Hepatocyte (in vitro differentiated cells): Measurements from ENCODE around the gene RANBP3. TPM values are rescaled to one million over a fixed set of nuclear protein-coding genes. Genes with fewer than 3 reads are reported as not detected.

Experiments
- DNase-seq: peaks from one replicate; pipeline ENCODE4 v3.0.0-alpha.2; 2016; ENCODE audit warnings: low spot score
- H2AFZ ChIP-seq: fragments of 200-600 bp; sonication (generic); 2 replicates; pipeline ENCODE4 v1.6.0; 2016; ENCODE audit warnings: antibody characterized with exemption, mild to moderate bottlenecking
- H3K27ac ChIP-seq: fragments of 200-600 bp; sonication (generic); 2 replicates; pipeline ENCODE4 v1.5.1; 2016; ENCODE audit warnings: mild to moderate bottlenecking
- H3K27me3 ChIP-seq: fragments of 200-600 bp; sonication (generic); 2 replicates; pipeline ENCODE4 v1.6.1; 2016
- H3K36me3 ChIP-seq: fragments of 200-600 bp; sonication (generic); replicated peaks from 2 replicates; pipeline ENCODE4 v1.5.1; 2016; ENCODE audit warnings: low read depth; ENCODE audit not compliant: insufficient read depth
- H3K4me1 ChIP-seq: fragments of 200-600 bp; sonication (generic); 2 replicates; pipeline ENCODE4 v1.5.1; 2016; ENCODE audit warnings: mild to moderate bottlenecking, moderate library complexity; ENCODE audit not compliant: insufficient read depth
- H3K4me2 ChIP-seq: fragments of 200-600 bp; sonication (generic); 2 replicates; pipeline ENCODE4 v1.6.0; 2016
- H3K4me3 ChIP-seq: fragments of 200-600 bp; sonication (generic); 2 replicates; pipeline ENCODE4 v1.5.1; 2016; ENCODE audit warnings: mild to moderate bottlenecking
- H3K79me2 ChIP-seq: fragments of 200-600 bp; sonication (generic); 2 replicates; pipeline ENCODE4 v1.6.0; 2017; ENCODE audit warnings: mild to moderate bottlenecking
- H3K9me2 ChIP-seq: fragments of 200-600 bp; sonication (generic); replicated peaks from 2 replicates; pipeline ENCODE4 v1.6.0; 2017; ENCODE audit warnings: mild to moderate bottlenecking; ENCODE audit not compliant: insufficient read depth
- H3K9me3 ChIP-seq: fragments of 200-600 bp; sonication (generic); 2 replicates; pipeline ENCODE4 v1.5.1; 2016; ENCODE audit warnings: low read depth, mild to moderate bottlenecking
- H4K20me1 ChIP-seq: fragments of 200-600 bp; sonication (generic); 2 replicates; pipeline ENCODE4 v1.6.0; 2016; ENCODE audit warnings: mild to moderate bottlenecking; ENCODE audit not compliant: insufficient read depth, poor library complexity, severe bottlenecking
- EZH2 ChIP-seq: fragments of 200-600 bp; sonication (generic); IDR thresholded peaks from 2 replicates; pipeline ENCODE4 v1.6.1; 2016; ENCODE audit warnings: antibody characterized with exemption, mild to moderate bottlenecking, borderline replicate concordance
- EZH2phosphoT487 ChIP-seq: fragments of 200-600 bp; sonication (generic); IDR thresholded peaks from one replicate; pipeline ENCODE4 v1.6.1; 2018; ENCODE audit warnings: antibody characterized with exemption, mild to moderate bottlenecking, low read depth, moderate library complexity; ENCODE audit not compliant: unreplicated experiment, severe bottlenecking
- WGBS: methylation state at CpG from one replicate; pipeline ENCODE4 v1.1.6; 2016; ENCODE audit warnings: low lambda C conversion rate; ENCODE audit errors: missing lambda C conversion rate; 5-methylcytosine and 5-hydroxymethylcytosine counted together
- polyA plus RNA-seq: library from polyadenylated mRNA; unstranded; fragments of >200 nt; fragmentation: Nextera tagmentation; extraction: Ambion mirVana; gene quantifications from 2 replicates; pipeline ENCODE4 v1.2.1, GENCODE V29; 2016
- total RNA-seq: library from RNA; depleted of rRNA; stranded (reverse); fragments of >200 nt; gene quantifications from 2 replicates; pipeline ENCODE4 v1.2.3, GENCODE V29; 2014
- TF ChIP-seq, protein P1 (sequence below): fragments of 200-600 bp; sonication (generic); IDR thresholded peaks from 2 replicates; pipeline ENCODE4 v1.5.1; 2016; ENCODE audit warnings: antibody characterized with exemption, mild to moderate bottlenecking; ENCODE audit not compliant: poor library complexity

The RANBP3 gene
- total and polyA plus RNA-seq, 2 experiments from 2014 or later: 10.4 to 51.0 TPM

GRCh38 chr19:5948752-5949564, 29.0 kb downstream of the RANBP3 start:
- 68% methylated on average over 13 of the region's 13 CpGs for WGBS
- peaks cover 100% of the 10 kb centered on the region for H3K79me2 ChIP-seq
- H2AFZ ChIP-seq: no peak overlapping the region
- H3K9me3 ChIP-seq: no peaks in the 10 kb centered on the region
- H4K20me1 ChIP-seq: peaks cover 64% of the 10 kb centered on the region
- H3K36me3 ChIP-seq: no peaks in the 10 kb centered on the region
- H3K27me3 ChIP-seq: no peaks in the 10 kb centered on the region
- no peak for TF ChIP-seq EZH2
- no peak overlapping the region for H3K4me2 ChIP-seq
- peak overlapping the region; percentile 86 for H3K27ac ChIP-seq
- H3K4me3 ChIP-seq: no peak overlapping the region
- no peaks in the 10 kb centered on the region for H3K9me2 ChIP-seq
- H3K4me1 ChIP-seq: peaks cover 60% of the 10 kb centered on the region
- DNase-seq: no peak

GRCh38 chr19:5947435-5947834, 30.5 kb downstream of the RANBP3 start:
- H3K36me3 ChIP-seq: no peaks in the 10 kb centered on the region
- no peaks in the 10 kb centered on the region for H3K27me3 ChIP-seq
- H3K79me2 ChIP-seq: peaks cover 97% of the 10 kb centered on the region
- WGBS: 80% methylated on average over 13 of the region's 13 CpGs
- H3K27ac ChIP-seq: peak overlapping the region; percentile 86
- no peak overlapping the region for H2AFZ ChIP-seq
- no peaks in the 10 kb centered on the region for H3K9me2 ChIP-seq
- H3K4me1 ChIP-seq: peaks cover 58% of the 10 kb centered on the region
- TF ChIP-seq, protein P1, sequence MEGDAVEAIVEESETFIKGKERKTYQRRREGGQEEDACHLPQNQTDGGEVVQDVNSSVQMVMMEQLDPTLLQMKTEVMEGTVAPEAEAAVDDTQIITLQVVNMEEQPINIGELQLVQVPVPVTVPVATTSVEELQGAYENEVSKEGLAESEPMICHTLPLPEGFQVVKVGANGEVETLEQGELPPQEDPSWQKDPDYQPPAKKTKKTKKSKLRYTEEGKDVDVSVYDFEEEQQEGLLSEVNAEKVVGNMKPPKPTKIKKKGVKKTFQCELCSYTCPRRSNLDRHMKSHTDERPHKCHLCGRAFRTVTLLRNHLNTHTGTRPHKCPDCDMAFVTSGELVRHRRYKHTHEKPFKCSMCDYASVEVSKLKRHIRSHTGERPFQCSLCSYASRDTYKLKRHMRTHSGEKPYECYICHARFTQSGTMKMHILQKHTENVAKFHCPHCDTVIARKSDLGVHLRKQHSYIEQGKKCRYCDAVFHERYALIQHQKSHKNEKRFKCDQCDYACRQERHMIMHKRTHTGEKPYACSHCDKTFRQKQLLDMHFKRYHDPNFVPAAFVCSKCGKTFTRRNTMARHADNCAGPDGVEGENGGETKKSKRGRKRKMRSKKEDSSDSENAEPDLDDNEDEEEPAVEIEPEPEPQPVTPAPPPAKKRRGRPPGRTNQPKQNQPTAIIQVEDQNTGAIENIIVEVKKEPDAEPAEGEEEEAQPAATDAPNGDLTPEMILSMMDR: no peak
- no peak for TF ChIP-seq EZH2
- no peak for TF ChIP-seq EZH2phosphoT487
- H3K9me3 ChIP-seq: no peaks in the 10 kb centered on the region
- peak overlapping the region; percentile 46 for H3K4me2 ChIP-seq
- DNase-seq: peak; percentile 48
- no peak overlapping the region for H3K4me3 ChIP-seq
- H4K20me1 ChIP-seq: peaks cover 66% of the 10 kb centered on the region

DNA sequence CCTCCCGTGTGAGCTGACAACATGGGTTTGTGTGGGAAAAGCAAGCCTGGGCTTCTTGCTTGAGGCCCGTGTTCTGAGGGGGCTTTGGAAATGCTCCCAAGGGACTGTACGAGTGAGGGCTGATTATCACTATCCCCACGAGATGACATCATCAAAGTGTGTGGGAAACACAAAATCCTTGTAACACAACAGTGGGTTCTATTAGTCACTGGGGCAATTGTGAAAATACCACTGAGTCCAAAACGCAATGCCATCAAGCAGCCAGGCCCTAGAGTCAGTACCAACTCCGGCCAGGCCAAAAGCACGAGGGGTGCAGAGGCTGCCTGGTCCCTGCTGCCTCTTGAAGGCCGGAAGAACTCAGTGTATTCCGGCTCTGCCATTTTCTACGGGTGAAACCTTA, 34.3 kb downstream of the RANBP3 start:
- peaks cover 92% of the 10 kb centered on the region for H3K79me2 ChIP-seq
- H3K9me2 ChIP-seq: no peaks in the 10 kb centered on the region
- no peaks in the 10 kb centered on the region for H3K9me3 ChIP-seq
- peak overlapping the region; percentile 24 for H3K4me2 ChIP-seq
- H2AFZ ChIP-seq: no peak overlapping the region
- DNase-seq: peak; percentile 32
- H3K4me3 ChIP-seq: no peak overlapping the region
- H3K27me3 ChIP-seq: no peaks in the 10 kb centered on the region
- WGBS: 72% methylated on average over 10 of the region's 10 CpGs
- H3K36me3 ChIP-seq: no peaks in the 10 kb centered on the region
- peak overlapping the region; percentile 80 for H3K27ac ChIP-seq
- TF ChIP-seq EZH2: no peak
- H4K20me1 ChIP-seq: peaks cover 50% of the 10 kb centered on the region
- H3K4me1 ChIP-seq: peaks cover 37% of the 10 kb centered on the region

- H3K9me2 ChIP-seq: no peaks in the 10 kb centered on the region
- no peaks in the 10 kb centered on the region for H3K36me3 ChIP-seq
- peak overlapping the region; percentile 80 for H3K27ac ChIP-seq
- peak overlapping the region; percentile 24 for H3K4me2 ChIP-seq
- no peaks in the 10 kb centered on the region for H3K27me3 ChIP-seq
- TF ChIP-seq EZH2 (no peak), EZH2phosphoT487 (no peak)
- TF ChIP-seq, protein P1: no peak
- no peak overlapping the region for H3K4me3 ChIP-seq
- peaks cover 91% of the 10 kb centered on the region for H3K79me2 ChIP-seq
- 68% methylated on average over 10 of the region's 10 CpGs for WGBS
- H4K20me1 ChIP-seq: peaks cover 46% of the 10 kb centered on the region
- no peak overlapping the region for H2AFZ ChIP-seq
- DNase-seq: no peak
- H3K4me1 ChIP-seq: peaks cover 32% of the 10 kb centered on the region
- H3K9me3 ChIP-seq: no peaks in the 10 kb centered on the region
Measured at GRCh38 chr19:5943045-5943444, 34.9 kb downstream of the RANBP3 start.
